OCI-LY3 (cell line): ENCODE results near the gene HIP1.

ENCODE experiments used
- CTCF ChIP-seq: fragments of 200-600, 300-600 bp; sonication (generic); IDR thresholded peaks from 2 replicates; pipeline ENCODE4 v1.5.1; 2014; ENCODE audit warnings: antibody characterized with exemption, low read length, low read depth
- EZH2phosphoT487 ChIP-seq: fragments of 200-600 bp; shearing (Covaris generic); IDR thresholded peaks from 2 replicates; pipeline ENCODE4 v1.6.1; 2018; ENCODE audit warnings: antibody characterized with exemption, mixed run types, low read depth

DNA sequence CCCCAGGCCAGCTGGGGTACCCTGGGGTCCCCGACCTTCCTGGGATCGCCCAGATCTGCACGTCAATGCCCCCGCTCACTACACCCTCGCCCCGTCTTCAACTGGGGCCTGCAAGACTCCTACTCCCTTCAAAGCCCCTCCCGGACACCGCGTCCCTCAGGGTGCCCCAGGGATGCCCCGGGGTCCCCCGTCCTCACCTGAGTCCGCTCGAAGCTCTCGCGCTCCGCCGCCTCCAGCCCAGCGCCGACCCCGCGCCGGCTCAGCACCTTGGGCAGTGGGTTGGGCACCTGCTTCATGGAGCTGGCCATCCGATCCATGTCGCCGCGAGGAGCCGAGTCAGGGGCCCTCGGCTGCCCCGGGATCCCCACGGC is at the start of gene HIP1:
- TF ChIP-seq CTCF (no peak), EZH2phosphoT487 (no peak)
